Loucy (cell line): Measurements from ENCODE around the gene ESYT2.

ENCODE experiments used
- H2AFZ ChIP-seq: fragments of 200-600 bp; sonication (generic); 2 replicates; pipeline ENCODE4 v1.6.0; 2016; ENCODE audit warnings: antibody characterized with exemption, mild to moderate bottlenecking, low read length, moderate library complexity
- H3F3A ChIP-seq: fragments of 200-600 bp; 2 replicates; pipeline ENCODE4 v1.6.0; 2016; ENCODE audit warnings: antibody characterized with exemption, low read depth, mild to moderate bottlenecking
- H3K27me3 ChIP-seq: fragments of 200-600 bp; sonication (generic); 2 replicates; pipeline ENCODE4 v1.6.1; 2014; ENCODE audit warnings: low read length, mild to moderate bottlenecking; ENCODE audit not compliant: insufficient read depth, poor library complexity, severe bottlenecking
- H3K36me3 ChIP-seq: fragments of 200-600 bp; sonication (generic); 2 replicates; pipeline ENCODE4 v1.6.1; 2016; ENCODE audit warnings: low read length; ENCODE audit not compliant: insufficient read depth
- H3K4me1 ChIP-seq: fragments of 200-600 bp; sonication (generic); 2 replicates; pipeline ENCODE4 v1.5.1; 2014; ENCODE audit warnings: low read length, mild to moderate bottlenecking; ENCODE audit not compliant: insufficient read depth, poor library complexity, severe bottlenecking
- H3K4me2 ChIP-seq: fragments of 200-600 bp; sonication (generic); 2 replicates; pipeline ENCODE4 v1.6.0; 2014; ENCODE audit warnings: antibody characterized with exemption, low read length, low read depth, mild to moderate bottlenecking; ENCODE audit not compliant: poor library complexity, severe bottlenecking
- H3K4me3 ChIP-seq: fragments of 200-600 bp; sonication (generic); 2 replicates; pipeline ENCODE4 v1.5.1; 2014; ENCODE audit warnings: low read length, mild to moderate bottlenecking, mixed read lengths; ENCODE audit not compliant: poor library complexity, severe bottlenecking
- H3K79me2 ChIP-seq: fragments of 200-600 bp; sonication (generic); 2 replicates; pipeline ENCODE4 v1.6.1; 2014; ENCODE audit warnings: low read length; ENCODE audit not compliant: insufficient read depth
- H3K9ac ChIP-seq: fragments of 200-600 bp; sonication (generic); 2 replicates; pipeline ENCODE4 v1.6.0; 2014; ENCODE audit warnings: mild to moderate bottlenecking, low read depth, low read length, moderate library complexity; ENCODE audit not compliant: poor library complexity, severe bottlenecking
- H3K9me2 ChIP-seq: fragments of 200-600 bp; sonication (generic); replicated peaks from 2 replicates; pipeline ENCODE4 v1.6.1; 2016; ENCODE audit warnings: low read depth, low read length, mixed read lengths
- H3K9me3 ChIP-seq: fragments of 200-600 bp; sonication (generic); 2 replicates; pipeline ENCODE4 v1.6.1; 2014; ENCODE audit warnings: mild to moderate bottlenecking, antibody characterized with exemption, low read length, low read depth; ENCODE audit not compliant: insufficient read depth
- H4K20me1 ChIP-seq: fragments of 200-600 bp; sonication (generic); 2 replicates; pipeline ENCODE4 v1.6.0; 2014; ENCODE audit warnings: antibody characterized with exemption, low read length, mild to moderate bottlenecking; ENCODE audit not compliant: insufficient read depth, poor library complexity, severe bottlenecking
- CTCF ChIP-seq: fragments of 200-600 bp; sonication (generic); conservative IDR thresholded peaks from 2 replicates; pipeline ENCODE4 v1.5.1; 2014; ENCODE audit warnings: mild to moderate bottlenecking, antibody characterized with exemption, low read length
- EZH2phosphoT487 ChIP-seq: fragments of 200-600 bp; IDR thresholded peaks from 2 replicates; pipeline ENCODE4 v1.6.1; 2018; ENCODE audit warnings: antibody characterized with exemption, mild to moderate bottlenecking, moderate library complexity, borderline replicate concordance

The ESYT2 gene

GRCh38 chr7:158723266-158723665 lies 106.0 kb downstream of the ESYT2 start:
- Histone ChIP-seq H3K4me2 (no peak overlapping the region), H3K4me1 (no peaks in the 10 kb centered on the region), H4K20me1 (no peaks in the 10 kb centered on the region), H3K9me3 (no peaks in the 10 kb centered on the region), H3K4me3 (no peak overlapping the region), H3K27me3 (no peaks in the 10 kb centered on the region), H3K9me2 (no peaks in the 10 kb centered on the region), H3F3A (no peaks in the 10 kb centered on the region; the same call in 1 of the 2 replicates), H3K36me3 (no peaks in the 10 kb centered on the region), H3K9ac (no peak overlapping the region), H3K79me2 (no peaks in the 10 kb centered on the region), H2AFZ (no peak overlapping the region)
- no peak for TF ChIP-seq EZH2phosphoT487
- no peak for TF ChIP-seq CTCF

- no peaks in the 10 kb centered on the region for H4K20me1 ChIP-seq
- no peaks in the 10 kb centered on the region for H3K4me1 ChIP-seq
- H3K4me2 ChIP-seq: no peak overlapping the region
- H3K79me2 ChIP-seq: no peaks in the 10 kb centered on the region
- no peak overlapping the region for H3K9ac ChIP-seq
- TF ChIP-seq CTCF (no peak), EZH2phosphoT487 (no peak)
- no peaks in the 10 kb centered on the region for H3K9me3 ChIP-seq
- no peak overlapping the region for H2AFZ ChIP-seq
- H3K27me3 ChIP-seq: no peaks in the 10 kb centered on the region
- no peak overlapping the region for H3K4me3 ChIP-seq
- no peaks in the 10 kb centered on the region; the same call in 1 of the 2 replicates for H3F3A ChIP-seq
- H3K36me3 ChIP-seq: no peaks in the 10 kb centered on the region
- no peaks in the 10 kb centered on the region for H3K9me2 ChIP-seq
Observed at GRCh38 chr7:158722574-158723237, 106.6 kb downstream of the ESYT2 start.

GRCh38 chr7:158720112-158720511 lies 109.2 kb downstream of the ESYT2 start:
- Histone ChIP-seq H3K79me2 (no peaks in the 10 kb centered on the region), H3K9me2 (no peaks in the 10 kb centered on the region), H2AFZ (no peak overlapping the region), H3F3A (no peaks in the 10 kb centered on the region; the same call in 1 of the 2 replicates), H3K9me3 (no peaks in the 10 kb centered on the region), H3K36me3 (no peaks in the 10 kb centered on the region), H3K4me1 (no peaks in the 10 kb centered on the region), H3K9ac (no peak overlapping the region), H3K4me3 (no peak overlapping the region), H4K20me1 (no peaks in the 10 kb centered on the region), H3K27me3 (no peaks in the 10 kb centered on the region), H3K4me2 (no peak overlapping the region)
- TF ChIP-seq EZH2phosphoT487: no peak

GRCh38 chr7:158716802-158717201 lies 112.5 kb downstream of the ESYT2 start:
- Histone ChIP-seq H3K79me2 (no peaks in the 10 kb centered on the region), H3K4me1 (no peaks in the 10 kb centered on the region), H3K4me3 (no peak overlapping the region), H3K9ac (no peak overlapping the region), H3K9me2 (no peaks in the 10 kb centered on the region), H3K36me3 (no peaks in the 10 kb centered on the region), H3K9me3 (no peaks in the 10 kb centered on the region), H3K4me2 (no peak overlapping the region), H3K27me3 (no peaks in the 10 kb centered on the region), H2AFZ (0 out of 2 replicates have a peak overlapping the region, but pooled peaks have one; percentile 13), H3F3A (no peaks in the 10 kb centered on the region), H4K20me1 (no peaks in the 10 kb centered on the region)
- no peak for TF ChIP-seq EZH2phosphoT487
- no peak for TF ChIP-seq CTCF
